SK-N-MC (cell line): ENCODE measurements around the gene SIPA1L3.

Experiments used
- EZH2 ChIP-seq: fragments of 200-600 bp; sonication (generic); IDR thresholded peaks from one replicate; pipeline ENCODE4 v1.6.1; 2017; ENCODE audit warnings: antibody characterized with exemption
- POLR2AphosphoS5 ChIP-seq: IDR thresholded peaks from 2 replicates; pipeline ENCODE4 v1.6.1; 2012; ENCODE audit warnings: mild to moderate bottlenecking, low read depth, low read length, borderline replicate concordance

DNA sequence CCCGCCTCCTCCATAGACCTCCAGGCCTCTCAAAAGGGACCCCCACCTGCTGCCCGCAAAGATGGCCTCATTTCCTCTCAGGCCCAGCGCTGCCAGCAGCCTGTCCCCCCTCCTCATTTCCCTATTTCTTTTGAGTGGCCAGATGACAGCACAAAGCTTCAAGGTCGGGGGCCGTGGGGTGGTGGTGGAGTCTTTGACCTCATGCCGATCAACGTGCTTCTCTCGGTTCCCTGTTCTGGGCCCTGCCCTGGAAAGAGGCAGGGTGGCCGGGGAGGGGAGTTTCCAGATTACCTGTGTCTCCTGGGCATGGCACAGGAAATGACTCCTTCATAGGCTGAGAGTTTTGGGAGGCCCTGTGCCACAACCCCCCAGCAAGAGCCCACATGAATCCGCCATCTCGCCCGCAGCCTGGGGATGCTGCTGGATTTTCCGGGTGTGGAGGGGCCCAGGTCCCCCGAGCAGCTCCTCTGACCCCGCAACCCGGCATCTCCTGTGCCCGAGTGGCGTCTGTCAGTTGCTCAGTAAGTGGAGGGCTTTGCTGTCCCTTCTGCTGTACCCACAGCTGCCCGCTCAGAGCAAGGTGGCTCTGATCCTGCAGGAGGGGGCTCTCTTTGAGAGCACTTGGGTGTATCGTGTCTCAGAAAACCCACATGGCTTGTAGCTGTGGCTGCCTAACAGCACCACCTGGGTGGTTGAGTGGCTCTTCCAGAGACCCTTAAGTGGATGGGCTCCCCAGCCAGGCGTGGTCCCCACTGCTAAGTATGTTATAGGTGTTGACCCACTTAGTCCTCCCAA is 139.4 kb downstream of the SIPA1L3 start:
- TF ChIP-seq POLR2AphosphoS5 (no peak), EZH2 (no peak)
